Stimulated activated CD4-positive, alpha-beta T cell treated with anti-CD3 and anti-CD28 coated beads, TNF-alpha, amount 100 ng/mL, for 1 hour (primary cell): ENCODE measurements around the gene ABR.

Source experiments
- DNase-seq, 3 donors: peaks; one replicate each; pipeline ENCODE4 v3.0.0-alpha.2; 2020; ENCODE audit warnings: low read depth in 3 of 3, low spot score in 1 of 3

ABR gene

DNA sequence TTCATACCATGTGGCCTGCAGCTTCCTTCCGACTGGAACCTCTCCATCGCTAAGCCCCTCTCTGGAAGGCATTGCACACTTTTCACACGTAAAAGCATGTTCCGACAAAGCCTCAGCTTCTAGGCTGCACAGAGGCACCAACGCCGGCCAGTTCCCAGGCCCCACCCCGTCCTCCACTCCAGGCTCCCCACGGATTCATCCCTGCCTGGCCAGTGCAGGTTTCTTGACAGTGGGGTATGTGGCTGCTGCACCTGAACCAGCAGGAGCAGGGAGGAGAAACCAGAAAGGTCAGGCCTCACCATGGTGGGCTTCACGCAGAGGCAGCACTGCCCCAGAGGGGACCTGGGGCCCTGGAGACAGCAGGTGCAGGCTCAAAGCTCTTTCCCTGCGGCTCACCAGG, 168.6 kb downstream of the ABR start:
- no peak for DNase-seq

DNA sequence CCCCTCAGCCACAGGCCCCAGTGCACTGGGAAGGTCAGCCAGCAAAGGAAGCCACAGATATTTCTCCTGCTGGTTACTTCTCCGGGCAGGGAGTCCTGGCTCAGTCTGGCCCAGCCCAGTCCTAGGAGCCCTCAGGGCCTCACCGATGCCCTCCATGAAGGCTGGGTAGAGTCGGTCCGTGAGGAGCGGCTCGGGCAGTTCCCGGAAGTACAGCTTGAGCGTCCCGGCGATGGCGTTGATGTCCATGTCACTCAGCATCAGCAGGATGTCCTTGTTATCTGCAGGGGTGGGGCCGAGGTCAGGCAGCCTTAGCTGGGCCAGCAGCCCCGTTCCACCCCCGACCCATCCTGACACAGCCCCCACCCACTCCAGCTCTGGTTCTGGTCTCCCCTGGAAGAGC, 169.2 kb downstream of the ABR start:
- no peak for DNase-seq

DNA sequence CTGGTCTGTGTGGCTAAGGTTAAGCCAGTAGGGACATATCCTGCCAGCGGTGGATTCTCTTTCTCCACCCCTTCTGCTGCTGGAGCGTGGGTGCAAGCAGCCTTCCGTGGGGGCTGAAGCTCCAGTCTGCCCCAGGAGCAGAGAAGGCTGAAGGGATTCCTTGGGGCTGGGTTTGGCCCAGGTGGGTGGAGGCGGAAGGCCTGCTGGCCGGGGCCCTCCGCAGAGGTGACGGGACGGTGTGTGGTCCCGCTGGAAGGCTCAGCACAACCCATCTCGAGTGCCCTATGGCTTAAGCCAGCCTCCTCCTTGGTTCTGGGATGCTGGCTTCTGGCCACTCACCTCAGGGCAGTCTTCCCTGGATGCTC, 169.7 kb downstream of the ABR start:
- DNase-seq: no peak

DNA sequence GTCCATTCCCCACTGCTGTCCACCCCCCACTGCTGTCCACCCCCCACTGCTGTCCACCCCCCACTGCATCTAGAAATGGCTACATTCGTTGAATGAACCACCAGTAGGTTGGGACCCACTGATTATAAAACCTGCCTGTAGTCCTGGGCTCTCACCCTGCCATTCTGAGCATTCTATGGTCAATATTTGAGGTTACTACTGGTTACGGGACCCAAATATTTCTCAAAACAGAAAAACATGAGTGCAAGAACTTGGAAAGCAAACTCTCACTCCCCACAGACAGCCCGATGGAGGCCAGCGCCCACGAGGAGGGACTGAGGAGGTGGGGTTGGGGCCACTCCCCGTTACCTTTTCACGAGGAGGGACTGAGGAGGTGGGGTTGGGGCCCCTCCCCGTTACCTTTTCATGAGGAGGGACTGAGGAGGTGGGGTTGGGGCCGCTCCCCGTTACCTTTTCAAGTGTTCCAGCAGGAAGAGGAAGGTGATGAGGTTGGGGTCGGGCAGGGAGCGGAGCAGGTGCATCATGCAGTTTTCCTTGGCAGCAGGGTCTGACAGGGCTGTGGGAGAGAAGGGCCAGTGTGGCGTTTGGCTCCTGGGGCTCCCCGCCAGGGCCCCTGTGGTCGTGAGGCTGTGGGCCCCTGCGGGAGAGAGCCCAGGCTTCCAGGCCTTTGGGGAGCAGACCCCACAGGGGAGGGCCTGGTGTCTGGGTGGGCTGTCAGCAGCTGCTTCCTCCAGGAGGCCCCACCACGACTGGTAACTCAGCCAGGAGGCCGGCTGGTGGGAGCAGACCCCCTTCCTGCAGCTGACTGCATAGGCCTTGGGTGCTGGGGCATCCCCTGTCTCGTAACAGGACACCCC, 170.3 kb downstream of the ABR start:
- no peak for DNase-seq

DNA sequence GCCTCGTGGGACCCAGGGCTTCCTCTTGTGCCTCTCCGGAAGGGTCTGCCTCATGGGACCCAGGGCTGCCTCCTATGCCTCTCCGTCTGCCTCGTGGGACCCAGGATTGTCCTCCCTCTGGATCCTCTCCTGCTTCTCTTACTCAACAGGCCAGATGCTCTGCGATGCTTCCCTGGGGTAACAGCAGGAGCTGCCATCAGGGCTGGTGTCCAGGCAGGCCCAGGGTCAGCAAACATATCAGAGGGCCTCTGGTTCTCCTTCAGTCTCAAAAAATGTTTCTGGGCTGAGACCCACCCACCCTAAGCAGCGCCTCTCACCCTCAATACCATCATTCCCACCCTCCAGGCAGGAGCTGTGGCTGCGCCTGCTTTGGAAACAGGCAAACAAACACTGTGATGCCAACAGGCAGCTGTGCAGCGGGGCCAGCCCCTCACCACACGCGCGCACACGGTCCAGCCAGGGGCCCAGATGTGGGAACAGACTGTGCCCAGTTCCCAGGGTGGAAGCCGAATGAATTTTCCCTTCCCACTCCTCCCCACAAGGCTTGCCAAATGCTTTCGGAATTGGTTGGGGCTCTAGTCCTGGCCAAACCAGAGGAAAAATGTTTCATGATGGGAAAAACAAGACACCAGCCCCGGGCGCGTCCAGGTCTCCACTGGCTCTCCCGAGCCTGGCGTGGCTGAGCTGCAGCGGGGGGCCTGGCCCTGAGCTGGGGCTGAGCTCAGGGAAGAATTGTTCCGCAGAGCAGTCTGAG, 171.6 kb downstream of the ABR start:
- DNase-seq: no peak

DNA sequence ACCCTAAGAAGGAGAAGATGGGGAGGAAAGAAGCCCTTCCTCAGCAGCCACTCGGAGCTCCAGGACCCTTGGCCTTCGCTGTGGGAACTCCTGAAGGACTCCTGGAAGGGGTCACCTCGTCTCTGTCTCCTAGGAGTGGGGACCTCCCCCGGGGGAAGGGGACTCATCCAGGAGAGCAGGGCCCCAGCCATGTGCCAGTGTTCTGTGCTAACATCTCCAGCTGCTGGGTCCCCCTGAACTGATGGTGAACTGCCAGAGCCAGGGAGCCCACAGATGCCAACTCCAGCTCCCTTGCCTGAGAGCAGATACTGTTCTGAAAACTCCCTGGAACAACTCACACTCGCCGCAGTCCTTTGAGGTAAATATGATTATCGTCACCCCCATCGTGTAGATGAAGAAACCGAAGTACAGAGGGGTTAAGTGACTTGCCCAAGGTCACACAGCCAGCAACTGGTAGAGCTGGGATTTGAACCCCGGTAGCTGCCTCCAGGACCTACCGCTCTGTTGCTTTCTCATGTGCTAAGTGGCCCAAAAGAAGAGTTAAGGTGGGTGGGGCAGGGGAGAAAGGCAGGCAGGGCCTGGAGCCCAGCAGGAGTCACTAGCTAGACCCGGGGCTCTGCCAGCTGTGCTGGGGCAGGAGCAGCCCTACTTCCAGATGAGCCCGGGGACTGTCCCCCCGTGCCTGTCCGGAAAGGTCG, 172.3 kb downstream of the ABR start:
- DNase-seq: no peak

DNA sequence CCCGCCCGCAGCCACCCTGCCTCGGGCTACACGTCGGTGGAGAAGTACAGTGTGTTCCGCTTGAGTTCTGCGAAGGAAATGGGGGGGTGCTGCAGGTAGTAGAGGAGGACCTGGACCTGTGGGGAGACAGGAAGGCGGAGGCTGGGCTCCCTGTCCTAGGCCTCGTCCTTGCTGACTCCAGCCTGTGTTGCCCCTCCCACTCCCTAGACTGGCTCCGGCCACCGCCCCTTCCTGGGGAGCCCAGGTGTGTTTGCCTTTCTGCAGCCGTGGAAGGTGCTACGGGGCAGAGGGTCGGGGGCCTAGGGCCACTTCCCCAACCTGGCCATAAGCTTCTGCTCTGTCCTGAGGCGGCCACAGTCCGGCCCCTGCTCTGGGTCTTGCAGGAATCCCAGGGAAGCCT, 173.7 kb downstream of the ABR start:
- no peak for DNase-seq

DNA sequence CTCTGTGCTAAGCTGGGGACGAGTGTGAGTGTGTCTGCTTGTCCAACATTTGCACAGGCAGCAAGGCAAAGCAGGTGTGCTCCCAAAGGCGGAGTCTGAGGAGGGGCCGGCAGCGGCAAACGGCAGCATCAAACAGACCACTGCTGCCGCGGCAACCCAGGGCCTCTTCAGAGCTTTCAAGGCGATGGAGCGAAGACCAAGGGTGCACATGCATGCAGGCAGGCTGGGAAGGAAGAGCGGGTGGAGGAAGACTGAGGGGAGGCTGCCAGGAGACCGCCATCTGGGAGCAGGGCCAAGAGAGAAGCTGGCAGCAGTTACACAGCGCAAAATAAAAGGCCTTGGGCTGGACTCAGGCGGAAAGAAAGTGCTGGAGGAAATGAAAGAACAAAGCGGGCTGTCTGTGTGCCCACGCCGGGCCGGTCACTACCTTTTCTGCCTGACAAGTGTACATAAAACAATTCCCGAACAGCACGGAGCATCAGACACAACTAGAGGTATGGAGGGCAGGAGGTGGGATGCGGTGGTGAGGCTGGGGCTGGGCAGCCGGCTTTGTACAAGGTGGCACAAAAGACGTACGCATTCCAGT, 174.3 kb downstream of the ABR start:
- DNase-seq: no peak

DNA sequence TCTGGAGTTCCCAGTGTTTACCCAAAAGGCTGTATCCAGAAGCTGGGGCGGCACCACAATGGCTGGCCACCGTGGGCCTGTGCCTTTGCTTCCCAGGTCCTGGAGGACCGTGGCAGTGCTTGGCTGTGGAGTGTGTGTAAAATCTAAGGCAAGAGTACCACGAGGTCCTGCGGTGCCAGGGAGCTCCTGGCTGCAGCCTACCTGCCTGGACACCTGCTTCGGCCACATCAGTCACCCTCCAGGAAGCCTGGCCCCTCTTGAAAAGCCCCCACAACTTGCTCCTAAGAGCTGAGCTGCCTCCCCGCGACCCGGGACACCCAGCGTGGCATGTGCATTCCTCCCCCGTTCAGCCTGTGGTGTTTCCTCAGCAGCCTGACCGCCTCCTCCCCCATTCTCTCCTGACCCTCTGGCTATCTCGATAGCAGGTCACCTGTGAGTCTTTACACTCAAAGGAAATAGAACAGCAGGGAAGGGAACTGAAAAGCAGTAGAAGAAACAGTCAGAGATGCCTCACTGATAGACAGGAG, 174.9 kb downstream of the ABR start:
- DNase-seq: no peak

DNA sequence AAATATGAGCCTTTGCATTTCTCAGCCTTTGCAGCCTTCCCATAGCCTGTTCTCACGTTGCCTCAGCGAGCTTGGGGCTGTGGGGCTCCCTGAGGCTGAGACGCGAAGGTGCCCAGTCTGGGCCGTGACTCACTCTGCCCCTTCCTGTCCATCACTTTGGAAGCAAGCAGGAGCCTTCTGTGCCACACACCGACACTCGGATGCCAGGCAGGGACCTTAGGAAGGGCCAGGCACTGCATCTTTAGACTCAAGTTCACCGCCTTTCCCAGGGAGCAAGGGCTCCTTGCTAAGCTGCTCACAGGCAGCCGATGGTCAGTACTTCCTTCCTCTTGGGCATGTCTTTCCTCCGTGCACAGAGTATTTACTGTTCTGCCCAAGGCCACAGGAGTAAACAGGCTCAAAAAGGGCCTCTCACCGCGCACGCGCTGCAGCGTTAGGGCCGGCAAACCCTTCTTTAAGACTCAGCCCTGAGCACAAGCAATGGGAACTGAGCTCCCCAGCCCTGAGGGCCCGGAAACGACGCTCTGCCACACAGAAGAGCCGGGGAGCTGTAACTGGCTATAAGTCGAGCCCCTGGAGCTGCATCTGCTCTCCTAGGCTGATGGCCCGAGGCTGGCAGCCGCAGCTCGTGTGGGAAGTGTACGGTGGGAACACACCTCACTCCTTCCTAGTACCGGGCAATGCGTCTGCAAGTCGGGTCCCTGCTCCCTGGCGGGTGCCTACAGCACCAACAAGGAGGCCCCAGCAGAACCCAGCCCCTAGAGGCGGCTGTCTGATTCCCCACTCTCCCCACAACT, 175.6 kb downstream of the ABR start:
- no peak for DNase-seq

DNA sequence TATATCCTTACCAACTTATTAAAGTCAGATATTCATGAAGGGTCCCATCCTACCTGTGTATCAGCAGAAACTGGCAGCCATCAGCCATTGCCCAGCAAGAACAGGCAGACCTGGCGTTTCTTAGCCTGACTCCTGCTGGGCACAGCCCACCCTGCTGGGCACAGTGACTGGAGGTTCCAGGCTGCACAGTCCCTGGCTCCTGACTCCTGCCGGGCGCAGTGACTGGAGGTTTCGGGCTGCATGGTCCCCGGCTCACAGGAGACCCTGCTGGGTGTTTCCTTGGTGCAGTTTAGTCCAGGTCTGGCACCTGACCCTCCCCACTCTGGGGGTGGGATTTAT, 176.2 kb downstream of the ABR start:
- DNase-seq: no peak

DNA sequence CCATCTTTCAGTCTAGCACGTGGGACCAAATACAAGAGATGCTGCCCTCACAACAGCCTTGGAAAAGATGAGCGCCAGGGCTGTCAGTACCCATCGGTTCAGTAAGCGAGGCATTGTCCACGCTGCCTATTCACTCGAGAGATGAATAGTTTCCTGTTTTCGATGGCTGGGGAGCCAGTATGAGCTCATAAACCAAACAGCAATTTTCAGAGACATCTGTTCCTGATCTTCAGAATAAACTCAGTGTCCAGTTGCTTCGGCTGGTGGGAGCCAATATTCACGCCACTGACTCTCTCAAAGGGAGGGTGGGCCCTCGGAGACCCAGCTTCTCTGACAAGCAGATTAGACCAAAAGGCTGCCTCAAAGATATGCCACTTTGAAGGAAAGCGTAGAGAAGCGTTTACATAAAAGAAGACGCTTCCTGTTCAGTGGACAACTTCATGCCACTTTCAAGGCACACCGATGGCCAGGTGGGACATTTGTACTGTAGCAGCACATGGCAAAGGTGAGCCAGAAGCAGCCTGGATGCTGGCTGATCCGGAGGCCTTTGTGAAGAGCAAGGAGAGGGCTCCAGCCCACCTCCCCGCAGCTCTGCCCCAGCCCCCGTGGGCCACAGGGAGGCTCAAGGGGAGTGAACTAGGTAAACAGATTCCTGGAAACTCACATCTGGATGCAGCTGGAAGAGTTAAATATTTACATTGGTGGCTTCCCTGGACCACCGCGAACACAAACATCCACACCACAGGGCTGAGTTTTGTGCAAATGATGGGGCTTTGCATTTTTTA, 176.8 kb downstream of the ABR start:
- no peak for DNase-seq

DNA sequence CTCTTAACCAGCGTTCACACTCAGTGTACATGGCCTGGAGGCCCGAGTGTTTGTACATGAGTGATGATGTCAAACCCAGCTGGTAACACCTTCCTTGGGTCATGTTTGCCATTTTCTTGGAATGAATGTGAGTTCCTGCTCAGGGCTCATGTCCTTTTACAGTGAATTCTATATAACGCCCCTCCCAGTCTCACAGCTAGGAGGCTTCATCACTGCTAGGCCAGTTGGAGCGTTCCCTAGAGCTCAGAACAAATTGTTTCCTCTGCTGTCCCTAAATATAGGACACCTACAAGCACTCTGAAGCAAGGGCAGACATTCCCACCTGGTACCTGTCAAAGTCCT, 177.4 kb downstream of the ABR start:
- no peak for DNase-seq

DNA sequence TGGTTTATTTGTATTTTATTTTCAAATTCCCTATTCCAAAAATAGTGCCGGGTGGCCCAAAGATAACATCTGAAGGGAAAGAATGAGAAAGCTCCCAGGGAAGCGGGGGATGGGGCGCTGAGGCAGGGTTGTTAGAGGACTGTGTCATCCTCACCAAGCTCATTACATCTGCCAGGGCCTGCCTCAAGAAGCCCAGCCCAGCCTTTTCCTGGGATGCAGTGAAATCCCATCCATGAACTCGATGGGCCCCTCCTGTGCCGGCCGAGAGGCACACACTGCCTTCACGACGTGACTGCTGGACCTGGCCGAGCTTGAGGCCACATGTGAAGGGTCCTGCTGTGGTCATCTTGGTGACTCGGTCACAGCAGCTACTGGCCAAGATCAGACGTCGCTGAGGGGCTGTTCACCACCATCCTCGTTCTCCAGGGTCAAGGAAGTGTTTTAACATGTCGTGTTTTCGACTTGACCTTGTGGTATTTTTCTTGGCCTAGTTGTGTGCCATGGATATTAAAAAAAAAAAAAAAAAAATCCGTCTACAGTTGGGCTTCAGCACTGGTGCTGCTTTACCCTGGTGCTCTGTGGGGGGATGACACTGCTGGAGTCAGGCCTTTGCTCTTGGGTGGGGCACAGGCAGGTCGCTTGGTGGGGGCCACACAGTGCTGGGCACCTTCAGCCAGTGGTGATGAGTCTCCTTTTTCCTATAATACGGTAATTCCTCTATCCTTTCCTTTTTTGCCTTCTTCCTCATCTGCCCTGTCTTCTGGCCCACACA, 178.0 kb downstream of the ABR start:
- no peak for DNase-seq

DNA sequence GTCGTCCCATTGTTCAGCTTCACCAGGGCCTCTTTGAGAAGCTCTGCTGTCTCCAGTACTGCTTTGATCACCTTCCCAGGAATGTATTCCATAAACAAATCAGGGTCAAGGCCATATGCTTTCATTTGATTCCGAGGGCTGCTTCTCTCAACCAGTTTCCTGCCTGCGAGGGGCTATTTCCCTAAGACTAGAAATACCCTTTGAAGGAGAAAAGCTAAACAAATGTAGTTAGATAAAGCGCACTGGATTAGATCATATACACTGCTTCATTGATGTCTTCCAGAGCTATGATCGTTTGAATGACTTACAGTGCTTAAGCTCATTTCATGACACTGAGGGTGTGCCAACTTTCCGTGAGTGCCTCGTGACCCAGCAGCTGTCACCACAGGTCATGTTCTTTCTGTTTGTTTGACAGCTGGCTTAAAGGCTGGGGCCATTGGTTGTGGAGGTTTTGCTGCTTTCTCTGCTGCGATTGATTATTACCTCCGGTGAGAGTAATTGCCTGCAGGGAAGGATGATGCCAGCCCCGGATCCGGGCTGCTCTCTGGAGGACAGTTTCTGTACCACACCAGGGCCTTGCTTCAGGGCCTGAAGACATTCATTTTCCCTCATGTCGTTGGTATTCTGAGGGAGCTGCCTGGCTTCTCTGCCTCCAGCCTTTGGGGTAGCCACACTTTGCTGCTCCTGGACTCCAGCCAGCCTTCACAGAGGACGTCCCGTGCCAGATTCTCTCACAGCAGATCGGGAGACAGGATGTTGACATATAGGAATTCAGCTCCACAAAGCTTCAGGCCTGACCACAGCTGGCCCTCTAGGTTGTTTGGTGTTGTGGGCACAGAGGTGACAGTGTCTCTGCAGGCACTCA, 179.0 kb downstream of the ABR start:
- DNase-seq: no peak

DNA sequence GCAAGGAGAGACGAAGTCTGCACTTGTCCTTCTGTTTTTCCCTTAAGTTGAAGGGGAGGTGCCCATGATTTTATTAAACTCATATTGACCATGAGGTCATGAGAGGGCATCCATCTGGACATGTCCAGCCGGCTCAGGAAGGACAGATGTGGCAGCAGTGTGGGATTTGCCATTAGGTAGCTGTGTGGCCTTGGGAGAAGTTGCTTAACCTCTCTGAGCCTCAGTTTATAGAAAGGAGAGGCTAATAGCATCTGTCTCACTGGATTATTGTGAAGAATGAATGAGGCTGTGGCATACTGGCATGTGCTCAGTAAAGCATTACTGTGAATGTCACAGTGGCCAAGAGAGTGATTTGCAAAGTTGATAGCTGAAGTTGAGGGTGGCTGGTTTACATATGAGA, 181.7 kb downstream of the ABR start:
- no peak for DNase-seq

DNA sequence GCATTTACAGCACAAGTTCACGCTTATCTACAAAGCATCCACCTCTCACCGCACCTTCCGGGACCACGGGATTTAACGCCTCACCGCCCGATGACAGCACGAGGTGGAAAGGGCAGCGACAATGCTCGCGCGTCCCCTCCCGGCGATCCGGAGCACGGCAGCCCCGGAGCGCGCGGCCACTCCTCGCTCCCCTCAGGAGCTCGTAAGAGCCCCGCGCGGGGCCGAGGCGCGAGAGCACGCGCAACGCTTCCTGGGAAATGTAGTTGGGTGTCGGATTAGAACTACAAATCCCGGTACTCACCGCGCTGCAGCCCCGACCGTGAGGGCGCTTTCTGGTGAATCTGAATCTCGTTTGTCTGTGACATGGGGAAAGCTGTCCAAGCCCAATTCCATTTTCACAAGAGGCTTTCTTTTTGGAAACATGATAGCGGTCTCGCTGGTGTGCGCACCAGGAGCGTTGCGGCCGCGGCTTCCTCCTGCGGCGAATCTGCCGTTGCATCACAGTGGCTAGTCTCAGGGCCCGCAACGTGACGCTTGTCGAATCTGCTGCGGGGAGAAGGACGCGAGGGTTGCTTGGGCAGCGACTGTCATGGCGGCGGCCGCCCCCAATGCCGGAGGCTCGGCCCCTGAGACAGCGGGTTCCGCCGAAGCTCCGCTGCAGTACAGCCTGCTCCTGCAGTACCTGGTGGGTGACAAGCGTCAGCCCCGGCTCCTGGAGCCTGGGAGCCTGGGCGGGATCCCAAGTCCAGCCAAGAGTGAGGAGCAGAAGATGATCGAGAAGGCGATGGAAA, 183.0 kb downstream of the ABR start, which contains the start of gene TIMM22:
TSS of gene TIMM22 (plus strand) at position 576 of the 791 bp plus-strand sequence. CDS start at position 590, 14 bp downstream.
- peak; percentile 73 to 83 (median 80) for DNase-seq
